HepG2 (cell line): ENCODE measurements around the gene TPPP2. TPM values are rescaled to one million over a fixed set of nuclear protein-coding genes. Genes with fewer than 3 reads are reported as not detected.
A peak's percentile ranks its signal among the peaks of the same experiment; 100 is the strongest.

Experiments
- CC2D1A ChIP-seq: sonication (generic); formaldehyde crosslinking; IDR thresholded peaks from 2 replicates; pipeline ENCODE4 v1.8.1; 2023; ENCODE audit warnings: mild to moderate bottlenecking, missing genetic modification reagents
- CENPX ChIP-seq: sonication (generic); formaldehyde crosslinking; IDR thresholded peaks from 2 replicates; pipeline ENCODE4 v1.9.0; 2021; ENCODE audit warnings: mild to moderate bottlenecking, missing genetic modification reagents, moderate library complexity
- GATAD2A ChIP-seq: IDR thresholded peaks from 2 replicates; pipeline ENCODE4 v1.6.1; 2016
- NFYC ChIP-seq: IDR thresholded peaks from 2 replicates; pipeline ENCODE4 v1.6.1; 2016; ENCODE audit warnings: missing genetic modification reagents, missing compliant biosample characterization
- SAP130 ChIP-seq: IDR thresholded peaks from 2 replicates; pipeline ENCODE4 v1.6.1; 2016; ENCODE audit warnings: low read depth
- SYNCRIP ChIP-seq: fragments of 200-400 bp; formaldehyde crosslinking; IDR thresholded peaks from 2 replicates; pipeline ENCODE4 v1.6.1; 2018; ENCODE audit warnings: mild to moderate bottlenecking, low read depth, low read length; ENCODE audit not compliant: insufficient read depth
- ZBTB2 ChIP-seq: sonication (generic); formaldehyde crosslinking; IDR thresholded peaks from 2 replicates; pipeline ENCODE4 v1.8.0; 2022; ENCODE audit warnings: low read depth, missing genetic modification reagents
- ZBTB20 ChIP-seq: sonication (generic); formaldehyde crosslinking; IDR thresholded peaks from 2 replicates; pipeline ENCODE4 v1.8.1; 2023; ENCODE audit warnings: missing genetic modification reagents, low read depth, mild to moderate bottlenecking, borderline replicate concordance
- ZBTB33 ChIP-seq: sonication (generic); formaldehyde crosslinking; IDR thresholded peaks from 2 replicates; pipeline ENCODE4 v1.4.0; 2020; ENCODE audit warnings: missing genetic modification reagents
- ZNF317 ChIP-seq: sonication (generic); formaldehyde crosslinking; IDR thresholded peaks from 2 replicates; pipeline ENCODE4 v1.5.0; 2020; ENCODE audit warnings: mild to moderate bottlenecking, missing genetic modification reagents
- ZNF44 ChIP-seq: sonication (generic); formaldehyde crosslinking; IDR thresholded peaks from 2 replicates; pipeline ENCODE4 v1.5.1; 2020; ENCODE audit warnings: mild to moderate bottlenecking, missing genetic modification reagents
- ZNF547 ChIP-seq: sonication (generic); formaldehyde crosslinking; IDR thresholded peaks from 2 replicates; pipeline ENCODE4 v1.5.1; 2020; ENCODE audit warnings: mild to moderate bottlenecking, missing genetic modification reagents
- ZNF552 ChIP-seq: sonication (generic); formaldehyde crosslinking; IDR thresholded peaks from 2 replicates; pipeline ENCODE4 v1.9.0; 2022; ENCODE audit warnings: missing genetic modification reagents, mild to moderate bottlenecking, borderline replicate concordance
- ZNF569 ChIP-seq: sonication (generic); formaldehyde crosslinking; IDR thresholded peaks from 2 replicates; pipeline ENCODE4 v1.5.0; 2020; ENCODE audit warnings: mild to moderate bottlenecking, missing genetic modification reagents, moderate library complexity, borderline replicate concordance
- ZNF670 ChIP-seq: sonication (generic); formaldehyde crosslinking; IDR thresholded peaks from 2 replicates; pipeline ENCODE4 v1.8.0; 2022; ENCODE audit warnings: mild to moderate bottlenecking, missing genetic modification reagents, borderline replicate concordance
- ZNF772 ChIP-seq: sonication (generic); formaldehyde crosslinking; IDR thresholded peaks from 2 replicates; pipeline ENCODE4 v1.5.0; 2020; ENCODE audit warnings: mild to moderate bottlenecking, missing genetic modification reagents
- ZNF839 ChIP-seq: sonication (generic); formaldehyde crosslinking; IDR thresholded peaks from 2 replicates; pipeline ENCODE4 v1.4.0; 2020; ENCODE audit warnings: missing genetic modification reagents, mild to moderate bottlenecking, borderline replicate concordance
- polyA plus RNA-seq, 8 experiments: library from polyadenylated mRNA; depleted of rRNA in 3 of 8; stranded (reverse) in 7 of 8; unstranded in 1 of 8; fragments of >200 nt; fragmentation: Illumina TruSeq in 4 of 8; extraction: Trizol in 4 of 8; gene quantifications; 2 replicates each; pipeline versions ENCODE4 v1.2.1 to v1.2.3, GENCODE V29; 2011 to 2016; ENCODE audit warnings: low read depth in 4 of 8, missing spikeins in 1 of 8, mixed read lengths in 1 of 8; ENCODE audit not compliant: insufficient read depth in 1 of 8
- total RNA-seq, 5 experiments: library from RNA; depleted of rRNA; stranded (reverse); fragments of >200 nt; fragmentation: Illumina TruSeq; extraction: Trizol; gene quantifications; 2 replicates each; pipeline ENCODE4 v1.2.3, GENCODE V29; 2016; ENCODE audit warnings: low read depth in 1 of 5
- TF ChIP-seq, protein P1 (sequence below): IDR thresholded peaks from 2 replicates; pipeline ENCODE4 v1.6.1; 2016; ENCODE audit warnings: missing genetic modification reagents, missing compliant biosample characterization

TPPP2 gene
- total and polyA plus RNA-seq, 2 of the 13 experiments (the other 11 are each of a cell fraction or from before 2014, with no cell fraction given) = 0.58 to 4.2 TPM

DNA sequence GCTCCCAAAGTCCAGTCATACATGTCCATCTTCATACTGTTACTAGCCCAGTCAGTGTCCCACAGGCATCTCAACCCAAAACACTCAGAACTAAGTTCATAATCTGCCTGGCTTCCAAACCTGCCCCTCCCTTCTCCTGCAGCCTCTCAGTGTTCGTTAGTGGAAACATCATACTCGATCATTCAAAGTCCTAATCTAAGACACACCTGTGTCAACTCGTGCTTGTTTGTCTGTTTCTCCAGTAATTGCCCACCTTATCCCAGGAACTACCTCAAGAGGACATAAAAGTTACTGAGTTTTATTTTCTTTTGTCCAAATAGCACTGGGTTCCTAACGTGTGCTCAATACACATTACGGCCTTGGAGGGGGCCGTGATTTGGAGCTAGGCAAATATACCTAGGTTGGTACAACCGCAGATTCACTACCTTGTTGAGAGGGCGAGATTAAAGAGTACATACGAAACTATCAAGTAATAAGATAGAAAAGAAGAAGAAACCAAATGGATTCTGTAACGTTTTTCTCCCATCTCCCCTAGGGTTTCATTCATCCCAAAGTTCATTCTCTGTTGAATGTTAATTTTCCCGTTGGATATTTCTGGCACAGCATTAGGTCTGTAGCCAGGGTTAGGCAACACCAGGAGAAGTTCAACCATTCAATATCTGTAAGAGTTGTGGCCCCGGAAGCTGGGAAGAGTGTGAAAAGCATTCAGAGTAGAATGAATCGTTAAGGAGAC lies 30.8 kb downstream of the TPPP2 start (continued):
- no peak for TF ChIP-seq ZNF547
- TF ChIP-seq SAP130 (CRISPR knock-in tag) = 0 out of 2 replicates have a peak, but pooled peaks have one; percentile 19
- 0 out of 2 replicates have a peak, but pooled peaks have one; percentile 26 for TF ChIP-seq GATAD2A (CRISPR knock-in tag)
- TF ChIP-seq SYNCRIP = no peak
- TF ChIP-seq ZNF839 = no peak
- no peak for TF ChIP-seq CC2D1A
- TF ChIP-seq ZNF670 (CRISPR knock-in tag) = no peak
- no peak for TF ChIP-seq NFYC (CRISPR knock-in tag)
- no peak for TF ChIP-seq CENPX
- TF ChIP-seq ZNF772 (CRISPR knock-in tag) = no peak
- no peak for TF ChIP-seq ZBTB33 (CRISPR knock-in tag)
- 0 out of 2 replicates have a peak, but pooled peaks have one; percentile 60 for TF ChIP-seq ZNF317 (CRISPR knock-in tag)
- no peak for TF ChIP-seq ZBTB2
- TF ChIP-seq ZNF44 (CRISPR knock-in tag) = no peak
- TF ChIP-seq ZBTB20 (CRISPR knock-in tag) = 0 out of 2 replicates have a peak, but pooled peaks have one; percentile 46
- TF ChIP-seq ZNF552 (CRISPR knock-in tag) = no peak
- TF ChIP-seq, protein P1, sequence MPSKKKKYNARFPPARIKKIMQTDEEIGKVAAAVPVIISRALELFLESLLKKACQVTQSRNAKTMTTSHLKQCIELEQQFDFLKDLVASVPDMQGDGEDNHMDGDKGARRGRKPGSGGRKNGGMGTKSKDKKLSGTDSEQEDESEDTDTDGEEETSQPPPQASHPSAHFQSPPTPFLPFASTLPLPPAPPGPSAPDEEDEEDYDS (CRISPR knock-in tag) = no peak
- TF ChIP-seq ZNF569 (CRISPR knock-in tag) = no peak
